GM11168 (cell line): ENCODE measurements around the gene APLNR.

Experiments
- in situ Hi-C: fragments of 300-500 bp; cut with MboI; formaldehyde crosslinking; loops from one replicate; pipeline ENCODE4 v1.12.0; 2022; ENCODE audit warnings: low sequenced_read_pairs; ENCODE audit not compliant: unreplicated experiment

The APLNR gene

GRCh38 chr11:57223601-57224000, 13.4 kb downstream of the APLNR start:
- in situ Hi-C loops, result no loop called here

GRCh38 chr11:57222239-57222638, 14.8 kb downstream of the APLNR start:
- in situ Hi-C loops, result no loop called here

GRCh38 chr11:57219021-57219627, 17.9 kb downstream of the APLNR start:
- in situ Hi-C loops, result no loop called here

GRCh38 chr11:57217053-57217452, 20.0 kb downstream of the APLNR start:
- in situ Hi-C loops, result no loop called here

- in situ Hi-C loops, result no loop called here
Measured at GRCh38 chr11:57216463-57216862, 20.6 kb downstream of the APLNR start.

GRCh38 chr11:57214494-57214893, 22.6 kb downstream of the APLNR start:
- in situ Hi-C loops, result no loop called here

GRCh38 chr11:57214098-57214417, 23.0 kb downstream of the APLNR start:
- in situ Hi-C loops, result no loop called here

- in situ Hi-C loops, result no loop called here
Measured at GRCh38 chr11:57213342-57214097, 23.5 kb downstream of the APLNR start.

GRCh38 chr11:57210781-57211180, 26.3 kb downstream of the APLNR start:
- in situ Hi-C loops, result no loop called here

GRCh38 chr11:57207168-57207567, 29.9 kb downstream of the APLNR start:
- in situ Hi-C loops, result no loop called here

- in situ Hi-C loops, result no loop called here
Measured at GRCh38 chr11:57205041-57205641, 31.9 kb downstream of the APLNR start.

- in situ Hi-C loops, result no loop called here
Measured at GRCh38 chr11:57203882-57204480, 33.1 kb downstream of the APLNR start.

GRCh38 chr11:57203359-57203758, 33.7 kb downstream of the APLNR start:
- in situ Hi-C loops, result no loop called here

GRCh38 chr11:57202281-57202680, 34.8 kb downstream of the APLNR start:
- in situ Hi-C loops, result no loop called here

GRCh38 chr11:57200917-57201316, 36.1 kb downstream of the APLNR start:
- in situ Hi-C loops, result no loop called here

GRCh38 chr11:57199330-57199729, 37.7 kb downstream of the APLNR start:
- in situ Hi-C loops, result no loop called here

GRCh38 chr11:57197762-57198161, 39.3 kb downstream of the APLNR start:
- in situ Hi-C loops, result no loop called here

GRCh38 chr11:57196596-57196995, 40.5 kb downstream of the APLNR start:
- in situ Hi-C loops, result no loop called here

- in situ Hi-C loops, result no loop called here
Measured at GRCh38 chr11:57192316-57192715, 44.7 kb downstream of the APLNR start.

- in situ Hi-C loops, result no loop called here
Measured at GRCh38 chr11:57191311-57192219, 45.5 kb downstream of the APLNR start.
